GM18861 (cell line): ENCODE measurements around the gene GABRR2.
"Not testable (repeated sequence)": the region's sequence is repeated elsewhere in the genome, so short reads cannot be mapped to it uniquely, and the experiment has no call there.

Source experiments
- ATAC-seq: cut with Tn5 transposase; IDR thresholded peaks from one replicate; pipeline ENCODE4 v1.9.1; 2021; ENCODE audit not compliant: unreplicated experiment

The GABRR2 gene

GRCh38 chr6:89328976-89329375 lies 13.9 kb upstream of the GABRR2 start:
- no peak for ATAC-seq

- ATAC-seq = no peak
Observed at GRCh38 chr6:89324304-89324703, 9.2 kb upstream of the GABRR2 start.

DNA sequence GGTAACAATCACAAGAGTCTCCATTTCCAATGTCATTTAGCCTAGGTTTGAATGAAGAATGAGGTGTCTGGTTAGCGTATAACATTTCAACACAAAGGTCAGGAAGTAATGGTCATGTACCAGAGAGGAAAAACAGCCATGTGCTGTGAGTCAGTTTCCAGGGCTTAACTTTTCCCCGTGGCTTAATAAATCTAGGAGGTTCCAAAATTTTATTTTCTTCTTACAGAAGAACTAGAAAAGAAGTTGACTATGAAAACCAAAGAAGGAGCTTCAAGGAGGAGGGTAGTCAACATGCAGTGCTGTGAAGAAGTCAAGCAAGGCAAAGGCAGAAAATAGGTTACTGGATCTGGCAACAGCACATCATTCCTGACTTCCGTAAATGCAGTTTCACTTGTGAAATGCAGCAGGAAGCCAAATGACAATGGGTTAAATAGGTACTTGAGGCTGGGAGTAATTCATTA lies 8.4 kb upstream of the GABRR2 start:
- ATAC-seq = no peak

- ATAC-seq = no peak
Observed at GRCh38 chr6:89321131-89321970, 6.3 kb upstream of the GABRR2 start.

- ATAC-seq = no peak
Observed at GRCh38 chr6:89320012-89320559, 5.0 kb upstream of the GABRR2 start.

- ATAC-seq = no peak
Observed at GRCh38 chr6:89317067-89317466, 2.0 kb upstream of the GABRR2 start.

GRCh38 chr6:89314692-89315091 lies 407 bp downstream of the GABRR2 start:
- ATAC-seq = no peak

DNA sequence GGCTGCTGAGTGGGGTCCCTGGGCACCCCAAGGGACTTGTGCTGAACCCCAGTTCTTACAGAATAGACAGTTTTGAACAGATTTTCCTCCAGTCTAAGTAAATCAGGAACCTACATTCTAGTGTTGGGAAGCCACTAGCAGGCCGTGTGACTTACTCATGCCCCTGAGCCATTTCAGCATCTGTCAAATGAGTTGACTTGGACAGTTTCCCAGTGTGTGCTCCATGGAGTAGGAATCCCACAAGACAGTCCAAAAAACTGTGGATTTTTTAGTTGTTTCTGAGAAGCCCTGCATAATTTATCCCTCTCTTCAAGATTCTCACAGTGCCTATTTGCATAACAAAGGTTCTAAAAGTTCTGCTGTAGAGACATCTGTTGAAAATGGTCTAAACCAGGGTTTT lies 2.1 kb downstream of the GABRR2 start:
- no peak for ATAC-seq

- no peak for ATAC-seq
Observed at GRCh38 chr6:89311853-89312531, 3.1 kb downstream of the GABRR2 start.

- no peak for ATAC-seq
Observed at GRCh38 chr6:89311530-89311852, 3.6 kb downstream of the GABRR2 start.

GRCh38 chr6:89310929-89311328 lies 4.2 kb downstream of the GABRR2 start:
- ATAC-seq = no peak

GRCh38 chr6:89308525-89309395 lies 6.3 kb downstream of the GABRR2 start:
- no peak for ATAC-seq

- not testable (repeated sequence) for ATAC-seq
Observed at GRCh38 chr6:89304517-89304916, 10.6 kb downstream of the GABRR2 start.

- ATAC-seq = no peak
Observed at GRCh38 chr6:89302936-89303335, 12.2 kb downstream of the GABRR2 start.

DNA sequence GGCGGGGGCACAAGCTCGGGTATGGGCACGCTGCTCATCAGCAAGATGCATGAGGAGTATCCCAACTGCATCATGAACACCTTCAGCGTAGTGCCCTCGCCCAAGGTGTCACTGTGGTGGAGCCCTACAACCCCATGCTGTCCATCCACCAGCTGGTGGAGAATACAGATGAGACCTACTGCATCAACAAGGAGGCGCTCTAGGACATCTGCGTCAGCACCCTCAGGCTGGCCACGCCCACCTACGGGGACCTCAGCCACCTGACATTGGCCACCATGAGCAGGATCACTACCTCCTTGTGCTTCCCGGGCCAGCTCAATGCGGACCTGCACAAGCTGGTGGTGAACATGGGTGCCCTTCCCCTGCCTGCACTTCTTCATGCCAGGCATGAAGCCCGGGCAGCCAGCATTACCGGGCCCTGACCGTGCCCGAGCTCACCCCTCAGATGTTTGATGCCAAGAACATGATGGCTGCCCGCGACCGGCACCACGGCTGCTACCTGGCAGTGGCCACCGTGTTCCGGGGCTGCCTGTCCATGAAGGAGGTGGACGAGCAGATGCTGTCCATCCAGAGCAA lies 12.8 kb downstream of the GABRR2 start:
- ATAC-seq = no peak

- no peak for ATAC-seq
Observed at GRCh38 chr6:89301586-89302194, 13.4 kb downstream of the GABRR2 start.

DNA sequence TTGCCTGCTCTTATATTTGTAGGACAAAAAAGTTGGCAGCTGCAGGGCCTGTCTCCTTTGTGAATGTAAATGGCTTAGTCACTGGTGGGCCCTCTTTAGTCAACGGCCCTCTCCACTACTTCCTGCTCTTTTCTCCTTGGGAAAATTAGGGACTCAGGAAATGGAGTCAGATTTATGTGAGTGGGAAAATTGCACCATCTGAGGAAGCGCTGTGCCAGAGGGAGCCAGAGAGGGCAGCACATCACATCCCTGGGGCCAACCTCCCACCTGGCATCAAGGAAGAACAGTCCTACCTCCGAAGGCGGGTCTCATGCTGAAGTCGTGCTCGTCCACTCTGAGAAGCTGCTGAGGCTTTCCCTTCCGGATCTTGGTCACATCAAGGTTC lies 15.6 kb downstream of the GABRR2 start:
- no peak for ATAC-seq

- ATAC-seq = no peak
Observed at GRCh38 chr6:89298680-89299465, 16.2 kb downstream of the GABRR2 start.

- peak; percentile 95 for ATAC-seq
Observed at GRCh38 chr6:89297695-89298351, 17.3 kb downstream of the GABRR2 start.
